Endothelial cell of umbilical vein (primary cell): Measurements from ENCODE around the gene TMEM135. TPM values are rescaled to one million over a fixed set of nuclear protein-coding genes. Genes with fewer than 3 reads are reported as not detected.

Experiments used
- BruUV-seq: library from RNA; stranded (reverse); fragments of 400-500 nt; replicated peaks from 2 replicates; lab custom pipeline; 2021; lab: Mats Ljungman, UMichigan
- CTCF ChIA-PET: fragments of 300-600, 350-600 bp; sonication (Branson Sonifier 250); formaldehyde crosslinking; loops from one replicate; lab custom pipeline; 2021; ENCODE audit warnings: antibody characterized with exemption, inconsistent platforms; lab: Charles Lee
- POLR2A ChIA-PET: fragments of 300-600, 350-600 bp; sonication (Branson Sonifier 250); formaldehyde crosslinking; loops from one replicate; lab custom pipeline; 2021; ENCODE audit warnings: antibody characterized with exemption, inconsistent platforms; lab: Charles Lee
- DNase-seq: peaks from one replicate; pipeline ENCODE4 v3.0.0-alpha.2; 2011; ENCODE audit warnings: low read depth, low spot score
- FAIRE-seq: peaks from 2 replicates; lab custom pipeline; 2011; peaks lifted over from hg19 to GRCh38; lab: Jason Lieb, UNC
- H2AFZ ChIP-seq: 2 replicates; pipeline ENCODE4 v1.6.0; 2012; ENCODE audit warnings: low read depth, low read length, control low read depth, inconsistent platforms
- H3K27ac ChIP-seq: 2 replicates; pipeline ENCODE4 v1.5.1; 2011; ENCODE audit warnings: low read depth, mild to moderate bottlenecking, control low read depth, low read length, moderate library complexity; ENCODE audit not compliant: insufficient read depth
- H3K27me3 ChIP-seq, 2 experiments: 2 replicates each; pipeline versions ENCODE4 v1.6.0 to v1.6.1; 2011; ENCODE audit warnings: low read length in 2 of 2, mixed read lengths in 1 of 2; ENCODE audit not compliant: control insufficient read depth in 2 of 2, insufficient read depth in 2 of 2
- H3K36me3 ChIP-seq, 2 experiments: 2 replicates in 1 of 2; 3 replicates in 1 of 2; pipeline ENCODE4 v1.5.1; 2011; ENCODE audit warnings: low read length in 2 of 2, mild to moderate bottlenecking in 1 of 2, moderate library complexity in 1 of 2; ENCODE audit not compliant: control insufficient read depth in 2 of 2, insufficient read depth in 2 of 2; ENCODE audit errors: extremely low read depth in 1 of 2
- H3K4me1 ChIP-seq: 3 replicates; pipeline ENCODE4 v1.5.1; 2011; ENCODE audit warnings: mild to moderate bottlenecking, low read length; ENCODE audit not compliant: control insufficient read depth, insufficient read depth; ENCODE audit errors: extremely low read depth
- H3K4me2 ChIP-seq: 2 replicates; pipeline ENCODE4 v1.6.1; 2011; ENCODE audit warnings: low read length, control low read depth, mixed read lengths; ENCODE audit not compliant: insufficient read depth
- H3K4me3 ChIP-seq, 3 experiments: fragments of 200-600 bp in 1 of 3; sonication (generic), shearing (Covaris generic) in 1 of 3; replicated peaks in 1 of 3; 2 replicates each; pipeline ENCODE4 v1.5.1; 2011 to 2016; ENCODE audit warnings: control low read depth in 3 of 3, low read length in 3 of 3, mild to moderate bottlenecking in 2 of 3, inconsistent platforms in 1 of 3, low read depth in 1 of 3, moderate library complexity in 1 of 3; ENCODE audit not compliant: insufficient read depth in 1 of 3
- H3K79me2 ChIP-seq: 2 replicates; pipeline ENCODE4 v1.6.0; 2012; ENCODE audit warnings: low read length, inconsistent platforms; ENCODE audit not compliant: control insufficient read depth, insufficient read depth
- H3K9ac ChIP-seq: replicated peaks from 2 replicates; pipeline ENCODE3; 2011; ENCODE audit warnings: low read length, control low read depth; ENCODE audit not compliant: insufficient read depth; ENCODE audit errors: extremely low read depth
- H3K9me1 ChIP-seq: replicated peaks from 3 replicates; pipeline ENCODE4 v1.6.0; 2011; ENCODE audit warnings: mild to moderate bottlenecking, low read length; ENCODE audit not compliant: control insufficient read depth, insufficient read depth; ENCODE audit errors: extremely low read depth
- H3K9me3 ChIP-seq: replicated peaks from 2 replicates; pipeline ENCODE4 v1.5.1; 2012; ENCODE audit warnings: low read length, inconsistent platforms; ENCODE audit not compliant: control insufficient read depth, insufficient read depth
- H4K20me1 ChIP-seq: replicated peaks from 2 replicates; pipeline ENCODE3; 2011; ENCODE audit warnings: mild to moderate bottlenecking, low read length; ENCODE audit not compliant: control insufficient read depth, insufficient read depth; ENCODE audit errors: extremely low read depth
- FOS ChIP-seq: IDR thresholded peaks from 2 replicates; pipeline ENCODE4 v1.6.1; 2011; ENCODE audit warnings: mild to moderate bottlenecking, low read length, moderate library complexity, borderline replicate concordance; ENCODE audit not compliant: insufficient read depth
- POLR2A ChIP-seq: IDR thresholded peaks from 2 replicates; pipeline ENCODE4 v1.6.1; 2012; ENCODE audit warnings: low read depth, mild to moderate bottlenecking, control low read depth, low read length
- dilution Hi-C: fragments of 300-500 bp; cut with MboI; formaldehyde crosslinking; loops from one replicate; pipeline ENCODE4 v1.15.0; 2019; ENCODE audit warnings: low sequenced_read_pairs; ENCODE audit not compliant: extremely low pct_ligation_motif_present
- intact Hi-C: fragments of 100-400 bp; cut with micrococcal nuclease; formaldehyde crosslinking; loops from one replicate; pipeline ENCODE4 v1.10.0; 2022
- polyA plus RNA-seq, 4 experiments: library from polyadenylated mRNA; depleted of rRNA in 3 of 4; stranded (reverse) in 3 of 4; unstranded in 1 of 4; fragments of >200 nt; gene quantifications; 2 replicates each; pipeline versions ENCODE4 v1.2.1 to v1.2.3, GENCODE V29; 2011 to 2012; ENCODE audit warnings: missing spikeins in 1 of 4
- total RNA-seq: library from RNA; stranded (reverse); gene quantifications from 2 replicates; pipeline ENCODE4 v1.2.3, GENCODE V29; 2021
- TF ChIP-seq, protein P1 (sequence below): IDR thresholded peaks from 2 replicates; pipeline ENCODE4 v1.6.1; 2011; ENCODE audit not compliant: insufficient read depth, insufficient read length
- TF ChIP-seq, protein P2 (sequence below), 2 donors: IDR thresholded peaks; 1 replicate in 1 of 2; 2 replicates in 1 of 2; pipeline ENCODE4 v1.5.1; 2011; ENCODE audit warnings: low read length in 2 of 2, mild to moderate bottlenecking in 2 of 2, moderate library complexity in 2 of 2, control low read depth in 1 of 2, inconsistent platforms in 1 of 2, low read depth in 1 of 2; ENCODE audit not compliant: insufficient read depth in 1 of 2; ENCODE audit errors: extremely low read depth in 1 of 2

The TMEM135 gene
- total and polyA plus RNA-seq, 2 donors (not counting 3 experiments of a cell fraction or from before 2014, with no cell fraction given), result 12.3 to 33.2 TPM

DNA sequence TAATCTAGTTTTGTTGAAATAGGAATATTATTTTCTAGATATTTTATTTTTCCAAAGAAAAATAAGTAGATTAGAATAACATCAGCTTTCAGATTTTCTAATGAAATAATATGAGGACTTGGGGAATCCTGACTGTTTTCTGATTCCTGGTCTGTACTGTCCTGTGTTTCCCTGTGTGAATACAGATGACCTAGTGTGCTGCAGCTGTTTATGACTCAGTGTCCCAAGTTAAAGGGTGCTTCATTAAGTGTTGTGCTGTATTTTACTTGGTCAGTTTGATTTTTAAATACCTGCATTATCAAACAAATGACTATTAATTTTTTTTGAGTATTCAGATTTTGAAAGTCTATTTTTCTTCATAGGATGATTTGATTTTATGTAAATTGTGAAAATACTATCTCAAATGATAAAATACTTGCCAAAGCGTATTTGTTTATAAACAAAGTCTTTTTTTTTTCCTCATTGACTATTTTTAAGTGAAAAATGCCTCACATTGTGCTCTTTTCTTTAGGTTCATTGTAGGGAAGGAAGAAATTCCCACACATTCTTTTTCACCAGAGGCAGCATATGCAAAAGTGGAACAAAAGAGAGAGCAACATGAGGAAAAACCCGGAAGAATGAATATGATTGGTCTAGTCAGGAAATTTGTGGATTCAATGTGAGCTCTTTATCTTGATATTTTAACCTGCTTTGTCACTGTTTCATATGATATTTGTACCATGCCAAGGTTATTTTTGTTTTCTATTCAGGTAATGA is 264.2 kb downstream of the TMEM135 start:
- Histone ChIP-seq H3K9ac (no peak overlapping the region), H3K9me3 (no peaks in the 10 kb centered on the region), H2AFZ (peak overlapping the region; percentile 6), H3K27ac (no peak overlapping the region), H3K4me2 (no peak overlapping the region), H3K79me2 (no peaks in the 10 kb centered on the region), H3K27me3 (no peaks in the 10 kb centered on the region), H4K20me1 (no peaks in the 10 kb centered on the region), H3K9me1 (no peaks in the 10 kb centered on the region), H3K36me3 (no peaks in the 10 kb centered on the region), H3K4me1 (peaks cover 7% of the 10 kb centered on the region), H3K4me3 (no peak overlapping the region)
- peak; percentile 19 for TF ChIP-seq FOS
- TF ChIP-seq POLR2A, result no peak
- dilution Hi-C loops, result no loop called here
- peak; percentile 34 for DNase-seq
- intact Hi-C loops, result no loop called here
- ChIA-PET POLR2A (no interaction called here), CTCF (interaction anchor here (1.3 to 1.4 kb wide), 3 partner anchors 18 to 363 kb away, joined by 3 to 4 read pairs (median 4); no protein-coding TSS in a partner anchor)
- BruUV-seq, result no TSS peak
- no peak for FAIRE-seq

DNA sequence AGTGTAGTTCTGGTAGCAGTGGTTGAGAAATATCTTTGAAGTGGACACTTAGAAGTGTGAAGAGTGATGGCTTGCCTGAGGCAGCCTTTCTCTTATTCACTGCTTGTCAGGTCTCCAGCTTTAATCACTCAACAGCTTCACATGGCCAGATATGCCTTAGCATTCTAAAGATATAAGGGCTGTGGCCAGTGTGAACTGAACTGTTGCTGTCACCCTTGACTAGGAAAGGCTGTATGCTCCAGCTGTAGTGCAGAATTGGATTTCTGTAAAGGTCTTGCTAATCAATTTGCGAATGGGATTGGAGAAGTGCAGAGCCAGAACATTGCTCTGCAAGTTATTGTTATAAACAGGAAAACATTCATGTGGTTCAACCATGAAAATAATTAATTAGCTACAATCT is 266.7 kb downstream of the TMEM135 start:
- Histone ChIP-seq H3K36me3 (no peaks in the 10 kb centered on the region), H3K27me3 (no peaks in the 10 kb centered on the region), H4K20me1 (no peaks in the 10 kb centered on the region), H3K4me1 (no peaks in the 10 kb centered on the region), H3K4me2 (no peak overlapping the region), H3K4me3 (no peak overlapping the region), H3K9ac (no peak overlapping the region), H3K79me2 (no peaks in the 10 kb centered on the region), H3K27ac (no peak overlapping the region), H3K9me1 (no peaks in the 10 kb centered on the region), H2AFZ (no peak overlapping the region), H3K9me3 (no peaks in the 10 kb centered on the region)
- ChIA-PET POLR2A (no interaction called here), CTCF (interaction anchor here (1.1 kb wide), 1 partner anchor 309 kb away, joined by 3 read pairs; no protein-coding TSS in a partner anchor)
- TF ChIP-seq, protein P1, sequence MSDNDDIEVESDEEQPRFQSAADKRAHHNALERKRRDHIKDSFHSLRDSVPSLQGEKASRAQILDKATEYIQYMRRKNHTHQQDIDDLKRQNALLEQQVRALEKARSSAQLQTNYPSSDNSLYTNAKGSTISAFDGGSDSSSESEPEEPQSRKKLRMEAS, result no peak
- TF ChIP-seq, protein P2, sequence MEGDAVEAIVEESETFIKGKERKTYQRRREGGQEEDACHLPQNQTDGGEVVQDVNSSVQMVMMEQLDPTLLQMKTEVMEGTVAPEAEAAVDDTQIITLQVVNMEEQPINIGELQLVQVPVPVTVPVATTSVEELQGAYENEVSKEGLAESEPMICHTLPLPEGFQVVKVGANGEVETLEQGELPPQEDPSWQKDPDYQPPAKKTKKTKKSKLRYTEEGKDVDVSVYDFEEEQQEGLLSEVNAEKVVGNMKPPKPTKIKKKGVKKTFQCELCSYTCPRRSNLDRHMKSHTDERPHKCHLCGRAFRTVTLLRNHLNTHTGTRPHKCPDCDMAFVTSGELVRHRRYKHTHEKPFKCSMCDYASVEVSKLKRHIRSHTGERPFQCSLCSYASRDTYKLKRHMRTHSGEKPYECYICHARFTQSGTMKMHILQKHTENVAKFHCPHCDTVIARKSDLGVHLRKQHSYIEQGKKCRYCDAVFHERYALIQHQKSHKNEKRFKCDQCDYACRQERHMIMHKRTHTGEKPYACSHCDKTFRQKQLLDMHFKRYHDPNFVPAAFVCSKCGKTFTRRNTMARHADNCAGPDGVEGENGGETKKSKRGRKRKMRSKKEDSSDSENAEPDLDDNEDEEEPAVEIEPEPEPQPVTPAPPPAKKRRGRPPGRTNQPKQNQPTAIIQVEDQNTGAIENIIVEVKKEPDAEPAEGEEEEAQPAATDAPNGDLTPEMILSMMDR (IDR thresholded peaks at IDR 0.05; ENCODE audit: extremely low read depth in 1 of 2, insufficient read depth in 1 of 2, low read depth in 1 of 2, low read length in 2 of 2), result no peak
- TF ChIP-seq POLR2A, result no peak
- intact Hi-C loops, result no loop called here
- dilution Hi-C loops, result no loop called here
- FAIRE-seq (no peak), DNase-seq (no peak)
- no TSS peak for BruUV-seq
